ENCODE measurements around the gene ADCY5.

The ADCY5 gene

GRCh38 chr3:123337948-123338619 is 110.8 kb downstream of the ADCY5 start:
- no peak for DNase-seq

- no peak for DNase-seq
These were observed 111.7 kb downstream of the ADCY5 start for GRCh38 chr3:123337226-123337625.

GRCh38 chr3:123336441-123336851 is 112.4 kb downstream of the ADCY5 start:
- no peak for DNase-seq

DNA sequence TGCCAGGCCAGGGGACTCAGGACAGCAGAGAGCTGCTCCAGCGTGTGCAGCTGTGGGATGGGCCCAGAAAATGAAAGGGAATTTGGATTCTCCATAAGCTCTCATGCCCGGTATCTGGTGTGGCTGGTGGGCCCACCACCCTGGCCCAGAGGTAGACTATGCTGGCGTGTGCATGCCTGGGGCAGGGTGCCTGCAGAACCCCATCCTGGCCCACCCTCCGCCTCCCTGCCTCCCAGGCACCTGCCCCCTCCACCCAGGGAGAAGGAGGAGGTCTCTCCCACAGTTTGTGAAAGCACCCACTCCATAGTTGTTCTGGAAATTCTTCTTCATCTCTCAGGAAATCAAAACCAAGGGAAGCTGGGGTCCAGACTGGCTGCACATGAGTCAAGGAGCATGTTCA is 112.9 kb downstream of the ADCY5 start:
- no peak for DNase-seq

- DNase-seq: no peak
These were observed 113.8 kb downstream of the ADCY5 start for GRCh38 chr3:123335007-123335670.

DNA sequence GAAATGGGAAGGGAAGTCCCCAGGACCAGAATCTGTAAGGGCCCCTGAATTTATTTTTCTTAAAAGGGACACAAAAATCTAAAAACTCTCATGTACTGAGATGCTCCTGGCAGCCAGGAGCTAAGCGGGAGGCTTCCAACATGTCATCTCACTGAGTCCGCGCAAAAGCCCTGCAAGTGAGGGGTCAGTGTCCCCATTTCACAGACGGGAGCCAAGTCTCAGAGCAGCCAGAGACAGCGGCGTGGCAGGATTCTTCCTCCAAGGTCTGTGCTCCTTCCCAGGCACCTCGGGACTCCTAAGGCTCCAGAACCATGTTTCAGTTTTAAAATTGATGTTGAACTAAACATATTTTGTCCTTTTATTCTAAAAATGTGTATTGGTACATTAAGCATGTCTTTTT is 114.8 kb downstream of the ADCY5 start:
- no peak for DNase-seq

DNA sequence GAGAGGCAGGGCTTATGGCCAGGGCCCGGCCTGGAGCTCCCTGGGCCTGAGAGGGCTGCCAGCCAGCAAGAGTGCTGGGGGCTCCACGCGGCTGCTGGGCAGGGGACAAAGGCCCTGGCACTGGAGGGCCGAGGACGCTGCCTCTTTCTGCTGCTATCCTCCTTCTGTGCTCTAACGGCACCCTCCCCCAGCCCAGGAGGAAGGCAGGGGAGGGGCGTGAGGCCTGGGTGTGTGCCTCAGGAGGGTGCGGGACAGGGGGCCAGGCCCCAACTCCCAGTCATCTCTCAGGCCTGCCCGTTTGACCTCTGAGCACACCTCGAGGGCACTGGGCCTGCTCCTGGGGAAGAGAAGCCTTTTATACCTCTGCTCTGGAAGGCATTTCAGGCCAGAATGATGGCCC is 115.5 kb downstream of the ADCY5 start:
- DNase-seq: no peak

- DNase-seq: no peak
These were observed 116.7 kb downstream of the ADCY5 start for GRCh38 chr3:123332124-123332641.

DNA sequence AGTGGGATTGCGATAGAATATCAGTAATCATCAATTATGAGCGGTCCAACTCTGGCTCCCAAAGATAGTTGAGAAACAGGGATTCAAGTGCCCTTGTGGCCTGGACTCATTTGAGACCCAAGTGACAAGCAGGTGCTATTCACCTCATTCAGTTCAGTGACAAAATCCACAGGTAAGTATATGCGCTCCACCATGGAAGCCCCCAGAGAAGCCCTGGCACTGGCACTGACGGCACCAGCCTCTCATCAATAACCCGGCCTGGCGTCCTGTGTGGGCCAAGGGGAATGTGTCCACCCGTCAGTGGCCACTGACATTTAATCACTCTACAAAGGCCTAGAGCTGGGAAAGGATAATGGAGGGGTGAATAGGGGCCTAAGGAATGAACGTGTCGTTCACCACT is 117.2 kb downstream of the ADCY5 start:
- no peak for DNase-seq

GRCh38 chr3:123331006-123331405 is 117.9 kb downstream of the ADCY5 start:
- no peak for DNase-seq

GRCh38 chr3:123330441-123330991 is 118.4 kb downstream of the ADCY5 start:
- no peak for DNase-seq

GRCh38 chr3:123329636-123330340 is 119.1 kb downstream of the ADCY5 start:
- DNase-seq: no peak

GRCh38 chr3:123328851-123329635 is 119.8 kb downstream of the ADCY5 start:
- peak; percentile 79 for DNase-seq

DNA sequence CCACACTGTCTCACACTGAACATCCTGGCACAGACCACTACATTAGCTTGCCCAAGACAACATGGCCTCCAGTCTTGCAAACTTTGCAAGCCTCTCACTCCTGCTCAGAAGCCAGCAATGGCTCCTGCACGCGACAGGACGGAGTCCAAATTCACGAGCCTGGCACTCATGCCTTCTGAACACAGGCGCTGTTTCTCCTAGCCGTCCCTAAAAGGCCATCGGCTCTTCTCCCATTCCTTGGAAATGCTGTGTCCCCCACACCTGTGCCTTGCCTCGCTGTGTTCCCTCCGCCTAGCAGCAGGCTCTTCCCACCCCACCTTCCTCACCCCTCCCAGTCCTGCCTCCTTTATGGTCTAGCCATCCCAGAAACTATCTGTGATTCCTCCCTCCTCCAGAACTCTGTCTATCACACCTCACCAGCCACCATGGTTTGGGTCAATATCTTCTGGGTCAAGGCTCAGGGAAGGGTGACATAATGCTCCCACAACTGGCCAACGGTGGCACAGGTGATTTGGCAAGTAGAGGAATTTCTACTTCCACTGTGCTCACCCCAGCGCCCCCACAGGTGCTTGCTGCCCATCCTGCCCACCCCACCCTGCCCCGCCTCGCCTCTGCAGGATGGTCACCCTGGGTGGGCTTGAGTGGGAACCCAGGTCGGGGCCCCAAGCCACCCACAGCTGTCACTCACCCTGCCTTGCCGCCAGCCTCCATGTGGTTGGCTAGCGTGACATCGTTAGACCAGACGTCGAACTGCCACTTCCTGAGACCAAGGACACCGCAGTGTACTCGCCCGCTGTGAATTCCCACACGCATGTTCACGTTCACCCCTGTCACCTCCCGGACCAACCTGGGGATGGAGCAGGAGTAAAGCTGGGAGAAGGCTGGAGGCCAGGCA is 120.7 kb downstream of the ADCY5 start:
- DNase-seq: no peak

GRCh38 chr3:123327480-123327879 is 121.4 kb downstream of the ADCY5 start:
- DNase-seq: no peak

DNA sequence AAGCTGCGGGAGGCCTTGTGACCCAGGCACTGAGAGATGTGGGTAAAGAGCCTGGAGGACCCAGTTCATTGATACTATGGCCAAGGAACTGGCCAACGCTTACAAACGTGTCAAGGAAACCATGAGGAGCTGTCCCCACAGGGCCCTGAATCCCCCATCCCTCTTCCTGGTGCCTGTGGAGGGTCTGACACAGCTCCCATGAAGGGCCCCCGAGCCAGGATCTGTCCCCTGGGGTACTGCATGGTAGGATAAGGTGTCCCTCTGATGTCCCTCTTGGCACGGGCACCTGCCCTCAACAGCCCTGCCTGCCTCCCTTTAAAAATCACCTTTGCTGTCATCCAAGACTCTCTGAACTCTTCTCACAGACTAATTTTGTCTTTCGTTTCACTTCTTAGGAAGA is 122.4 kb downstream of the ADCY5 start:
- no peak for DNase-seq

GRCh38 chr3:123325766-123326256 is 123.1 kb downstream of the ADCY5 start:
- no peak for DNase-seq

DNA sequence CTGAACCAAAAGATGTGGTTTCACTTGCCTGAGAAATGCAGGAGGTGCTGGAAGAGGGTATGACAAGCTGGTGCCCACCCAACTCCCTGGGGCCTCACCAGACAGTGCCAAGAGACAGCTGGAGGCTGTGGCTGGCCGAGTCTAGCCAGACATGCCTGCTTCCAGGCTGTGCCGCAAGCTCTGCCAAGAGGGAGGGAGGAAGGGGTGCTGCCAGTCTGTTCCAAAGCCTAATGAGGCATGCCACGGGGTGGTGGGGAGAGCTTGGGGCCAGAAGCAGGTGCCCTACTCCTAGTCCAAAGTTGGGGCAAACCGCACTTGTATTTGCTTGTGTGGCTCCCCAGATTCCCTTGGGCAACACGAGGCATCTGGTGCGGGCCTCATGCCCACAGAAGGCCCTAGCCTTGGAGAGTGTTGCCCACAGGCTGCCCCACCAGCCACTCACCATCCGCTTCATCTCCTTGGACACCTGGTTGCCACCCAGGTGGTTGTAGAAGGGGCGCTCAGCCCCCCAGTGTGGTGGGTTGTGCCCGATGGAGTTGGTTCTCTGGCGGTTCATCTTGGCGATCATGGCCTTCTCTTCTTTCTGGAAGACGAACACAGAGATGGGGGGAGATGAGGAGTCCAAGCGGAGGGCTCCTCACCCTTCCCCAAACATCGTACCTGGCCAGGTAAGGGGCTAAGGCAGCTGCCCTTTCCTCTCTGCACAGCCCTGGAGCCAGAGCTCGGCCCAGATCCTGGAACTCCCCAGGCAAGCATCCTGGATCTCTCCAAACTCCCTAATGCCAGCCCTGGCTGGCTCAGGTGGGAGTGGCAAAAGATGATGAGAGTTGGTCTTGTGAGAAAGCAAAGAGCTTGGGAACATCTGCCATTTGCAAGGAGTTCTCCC is 123.8 kb downstream of the ADCY5 start:
- no peak for DNase-seq

- no peak for DNase-seq
These were observed 125.1 kb downstream of the ADCY5 start for GRCh38 chr3:123323781-123324180.

GRCh38 chr3:123322866-123323265 is 126.0 kb downstream of the ADCY5 start:
- no peak for DNase-seq

All from activated CD4-positive, alpha-beta T cell treated with anti-CD3 and anti-CD28 coated beads, Interleukin-2, Interleukin-6, amounts not matched to agents 100 ng/mL and 50 ng/mL, durations not matched to agents 16 hours and 8 hours (primary cell).